ENCODE data around the gene KRTAP10-4.
"Not testable (repeated sequence)": the region's sequence is repeated elsewhere in the genome, so short reads cannot be mapped to it uniquely, and the experiment has no call there.

KRTAP10-4 gene

GRCh38 chr21:44558329-44558675 lies 15.2 kb upstream of the KRTAP10-4 start:
- DNase-seq: not testable (repeated sequence)

DNA sequence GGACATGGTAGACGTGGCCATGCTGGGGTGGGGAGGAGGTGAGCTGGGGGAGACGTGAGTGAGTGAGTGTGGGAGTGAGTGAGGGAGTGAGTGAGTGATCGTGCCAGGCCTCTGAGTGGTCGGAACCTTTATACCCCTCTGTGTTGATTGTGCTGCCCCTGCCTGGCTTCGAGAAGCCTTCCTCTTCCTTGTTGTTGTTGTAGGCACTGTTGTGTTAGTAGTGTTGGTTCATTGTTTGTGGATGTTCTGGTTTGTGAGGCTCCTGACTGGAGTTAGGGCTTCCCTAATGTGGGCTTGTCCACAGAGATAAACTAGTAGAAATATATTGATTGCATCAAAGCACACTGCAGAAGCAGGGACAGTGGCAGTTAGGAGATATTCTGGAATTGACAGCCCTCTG lies 14.8 kb upstream of the KRTAP10-4 start, which contains the start of gene KRTAP10-3:
Gene KRTAP10-3 (minus strand): TSS at position 101 of the 400 bp plus-strand sequence. CDS start 80 bp downstream, at position 21.
- no peak for DNase-seq

- no peak for DNase-seq
Observed at GRCh38 chr21:44564099-44564498, 9.4 kb upstream of the KRTAP10-4 start.

GRCh38 chr21:44564886-44565598 lies 8.5 kb upstream of the KRTAP10-4 start:
- DNase-seq: no peak

GRCh38 chr21:44566403-44566802 lies 7.1 kb upstream of the KRTAP10-4 start:
- DNase-seq: no peak

DNA sequence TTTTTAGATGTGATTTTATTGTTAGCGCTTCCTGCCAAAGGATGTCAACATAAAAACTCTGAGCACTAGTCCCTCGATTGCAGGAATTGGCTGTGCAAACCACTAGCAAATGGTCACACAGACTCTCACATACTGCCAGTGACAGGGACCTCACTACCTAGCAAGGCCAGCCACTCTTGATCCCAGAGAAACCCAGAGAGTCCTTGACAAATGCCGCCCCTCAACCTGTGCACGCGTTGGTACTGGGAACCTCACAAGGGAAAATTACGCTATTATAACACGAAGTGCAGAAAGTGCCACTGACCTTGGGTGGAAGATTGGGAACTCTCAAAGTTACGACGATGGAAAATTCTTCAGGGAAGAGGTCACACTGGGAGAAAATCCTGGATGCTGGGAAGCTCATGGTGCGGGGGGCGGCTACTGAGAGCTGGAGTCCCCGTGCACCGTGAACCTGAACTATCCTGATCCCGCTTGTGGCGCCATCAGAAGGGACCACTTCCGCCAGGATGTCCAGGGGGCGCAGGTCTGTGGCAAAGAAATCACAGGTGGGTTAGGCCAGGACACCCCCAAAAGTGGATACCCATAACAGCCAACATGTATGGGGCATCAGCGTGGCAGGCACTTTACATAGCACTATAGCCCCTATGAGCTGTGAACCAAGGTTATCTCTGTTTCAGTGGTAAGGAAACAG lies 5.9 kb upstream of the KRTAP10-4 start:
- DNase-seq: no peak

DNA sequence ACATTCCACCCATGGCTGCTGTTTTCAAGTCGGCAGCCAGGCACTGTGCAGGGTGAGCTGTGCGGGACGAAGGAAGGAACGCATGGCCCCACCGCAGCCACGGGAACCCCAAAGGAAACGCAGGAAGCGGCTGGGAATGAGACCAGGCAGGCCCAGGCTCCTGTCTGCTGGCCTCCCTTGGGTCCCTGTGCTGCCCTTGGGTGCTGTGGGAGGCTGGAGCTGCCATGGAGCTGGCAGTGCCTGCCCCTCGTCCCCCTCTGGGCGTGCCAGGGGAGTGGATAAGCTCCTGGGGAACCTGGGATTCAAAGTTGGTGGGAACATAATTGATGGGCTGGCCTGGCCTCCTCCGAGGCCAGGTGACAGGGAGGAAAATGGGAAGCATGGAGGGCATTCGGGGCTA lies 5.3 kb upstream of the KRTAP10-4 start:
- DNase-seq: no peak

DNA sequence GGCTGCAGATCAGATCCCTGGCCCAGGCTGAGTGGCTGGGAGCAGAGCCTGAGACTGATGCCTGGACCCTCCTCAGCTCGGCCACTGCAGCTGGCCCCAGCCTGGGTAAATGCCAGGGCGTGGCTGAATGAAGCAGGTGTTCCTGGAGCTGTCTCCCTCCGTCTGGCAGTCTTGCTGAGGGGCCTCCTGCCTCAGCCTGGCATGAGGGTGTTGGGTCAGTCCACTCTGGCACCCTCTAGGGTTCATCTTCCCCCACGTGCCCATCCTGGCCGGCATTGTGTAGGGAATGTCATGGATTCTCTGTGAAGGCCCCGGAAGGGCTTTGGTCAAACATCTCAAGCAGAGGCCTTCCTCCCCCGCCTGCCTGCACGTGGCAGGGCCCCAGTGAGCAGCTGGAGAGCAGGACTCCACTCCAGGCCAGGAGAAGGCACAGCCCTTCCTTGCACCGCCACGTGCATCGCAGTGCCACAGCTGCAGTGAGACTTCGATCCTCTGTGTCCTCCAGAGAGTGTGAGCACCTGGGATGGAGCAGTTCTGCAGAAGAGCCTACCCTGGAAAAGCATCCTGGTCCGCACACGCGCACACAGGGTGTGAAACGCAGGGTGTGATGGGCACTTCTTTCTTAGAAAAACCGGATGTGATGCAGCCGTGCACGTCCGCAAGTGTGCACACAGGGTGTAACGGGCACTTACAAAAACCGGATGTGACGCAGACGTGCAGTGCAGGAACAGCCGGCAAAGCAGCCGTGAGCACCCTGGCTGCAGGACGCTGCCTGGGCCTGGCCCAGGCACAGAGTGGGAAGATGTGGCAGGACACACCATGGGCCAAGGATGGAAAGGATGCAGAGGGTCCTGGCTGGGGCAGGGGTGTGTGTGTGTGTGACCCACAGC lies 4.6 kb upstream of the KRTAP10-4 start:
- no peak for DNase-seq

GRCh38 chr21:44569861-44570517 lies 3.5 kb upstream of the KRTAP10-4 start:
- no peak for DNase-seq

DNA sequence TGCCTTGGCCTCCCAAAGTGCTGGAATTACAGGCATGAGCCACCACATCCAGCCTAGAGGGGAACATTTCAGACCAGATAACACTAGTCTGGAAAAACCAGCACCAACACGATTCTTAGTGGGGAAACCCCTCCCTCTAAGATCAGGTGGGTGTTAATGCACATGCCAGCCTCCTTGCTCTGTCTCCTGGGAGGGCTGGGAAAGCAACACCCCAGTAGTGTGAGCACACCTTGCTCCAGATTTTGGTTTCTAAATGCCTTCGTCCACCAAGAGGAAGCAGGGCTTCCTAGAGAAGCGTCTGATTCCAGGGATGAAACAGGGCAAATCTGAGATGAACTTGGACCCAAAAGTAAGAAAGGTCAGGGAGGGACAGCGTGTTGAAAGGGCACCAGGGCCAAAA lies 2.2 kb upstream of the KRTAP10-4 start:
- no peak for DNase-seq

- no peak for DNase-seq
Observed at GRCh38 chr21:44571844-44572782, 1.4 kb upstream of the KRTAP10-4 start.

GRCh38 chr21:44572959-44573583 lies 458 bp upstream of the KRTAP10-4 start:
- no peak for DNase-seq

- no peak for DNase-seq
Observed at GRCh38 chr21:44574457-44575306, 1.2 kb downstream of the KRTAP10-4 start.

GRCh38 chr21:44575307-44576024 lies 1.9 kb downstream of the KRTAP10-4 start:
- DNase-seq: no peak

DNA sequence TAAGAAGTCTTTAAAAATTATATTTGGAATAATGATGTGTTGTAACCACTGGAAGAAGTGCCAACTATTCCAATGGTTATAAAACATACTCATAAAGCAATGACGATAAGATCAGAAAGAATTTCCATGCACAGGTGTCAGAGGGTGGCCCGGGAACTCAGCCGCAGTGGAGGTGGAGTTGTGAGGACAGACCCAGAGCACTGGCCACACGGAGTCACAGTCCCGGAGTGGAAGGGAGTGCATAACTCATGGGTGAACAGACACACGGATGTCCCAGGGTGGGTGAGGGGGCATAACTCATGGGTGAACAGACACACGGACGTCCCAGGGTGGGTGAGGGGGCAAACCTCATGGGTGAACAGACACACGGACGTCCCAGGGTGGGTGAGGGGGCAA lies 2.5 kb downstream of the KRTAP10-4 start:
- DNase-seq: no peak

DNA sequence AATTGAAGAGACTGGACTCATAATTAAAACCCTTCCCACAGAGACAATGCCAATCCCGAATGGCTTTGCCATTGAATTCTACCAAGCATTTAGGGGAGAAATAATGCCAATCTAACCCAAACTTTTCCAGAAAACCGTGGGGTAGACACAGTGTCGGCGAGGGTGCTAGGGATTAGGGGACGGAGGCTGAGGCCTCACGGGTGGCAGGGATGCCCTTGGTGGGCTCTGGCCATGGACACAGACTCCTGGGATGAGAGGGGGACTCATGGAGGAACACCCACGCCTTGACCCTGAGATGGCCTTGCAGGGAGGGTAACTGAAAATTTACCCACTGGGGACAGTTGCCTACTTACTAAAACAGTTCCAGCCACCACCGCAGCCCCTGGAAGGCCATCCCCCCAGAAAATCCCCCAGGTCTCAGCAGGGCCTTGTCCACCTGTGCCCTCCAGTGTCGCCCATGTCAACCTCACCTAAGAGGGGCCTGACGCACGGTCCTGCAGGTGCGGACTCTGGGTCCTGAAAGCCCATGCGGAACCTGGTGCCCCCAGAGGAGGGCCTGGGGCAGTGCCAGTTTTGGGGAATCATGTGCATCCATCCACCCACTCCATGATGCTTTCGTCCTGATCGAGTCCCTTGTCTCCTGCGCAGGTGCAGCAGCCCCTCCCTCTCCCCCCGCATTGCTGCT lies 5.0 kb downstream of the KRTAP10-4 start:
- no peak for DNase-seq

DNA sequence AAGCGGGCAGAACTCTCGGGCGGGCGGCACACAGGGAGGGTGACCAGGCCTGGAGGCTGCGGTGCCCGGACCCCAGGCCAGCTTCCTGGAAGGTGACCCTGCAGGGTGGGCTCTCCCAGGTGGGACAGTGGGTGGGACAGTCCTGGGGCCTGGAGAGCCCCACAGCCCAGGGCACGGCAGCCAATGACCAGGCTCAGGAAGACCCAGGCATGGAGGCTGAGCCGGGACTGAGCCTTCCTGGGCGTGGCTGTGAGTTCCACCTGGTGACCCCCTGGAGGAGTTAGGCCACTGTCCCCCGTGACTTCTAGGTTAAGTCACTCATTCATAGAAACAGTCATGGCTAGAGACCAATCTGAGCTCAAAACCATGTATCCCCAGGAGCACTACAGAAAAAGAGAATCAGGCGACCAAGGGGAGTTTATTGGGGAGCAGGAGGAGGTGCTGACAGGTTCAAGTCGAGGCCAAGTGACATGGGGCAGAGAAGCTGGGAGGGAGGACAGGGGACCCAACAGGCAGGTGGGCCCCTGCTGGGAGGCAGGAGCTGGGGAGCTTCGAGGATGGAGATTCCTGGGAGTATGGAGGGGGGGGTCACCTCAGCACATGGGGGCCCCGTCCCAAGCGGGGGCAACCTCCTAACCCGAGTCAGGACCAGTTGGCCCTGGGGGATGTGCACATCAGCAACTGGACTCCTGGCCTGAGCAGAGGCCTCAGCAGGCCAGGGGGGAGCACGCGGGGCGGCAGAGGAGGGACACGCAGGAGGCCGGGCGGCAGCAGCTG lies 5.7 kb downstream of the KRTAP10-4 start:
- DNase-seq: no peak

DNA sequence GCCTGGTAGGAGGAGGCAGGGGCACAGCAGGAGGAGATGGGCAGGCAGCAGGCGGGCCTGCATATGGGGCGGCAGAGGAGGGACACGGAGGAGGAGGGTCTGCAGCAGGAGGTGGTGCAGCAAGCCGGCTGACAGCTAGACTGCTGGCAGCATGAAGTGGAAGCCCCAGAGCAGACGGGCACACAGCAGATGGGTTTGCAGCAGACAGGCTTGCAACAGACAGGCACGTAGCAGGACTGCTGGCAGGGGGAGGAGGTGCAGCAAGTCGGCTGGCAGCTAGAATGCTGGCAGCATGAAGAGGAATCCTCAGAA lies 6.3 kb downstream of the KRTAP10-4 start:
- DNase-seq: no peak

Data from fibroblast of skin of right quadriceps (primary cell).